Suprapubic skin (tissue), 4 donors: Measurements from ENCODE around the gene GXYLT2. TPM values are rescaled to one million over a fixed set of nuclear protein-coding genes. Genes with fewer than 3 reads are reported as not detected.

Experiments used
- DNase-seq, 2 donors: peaks; one replicate each; pipeline ENCODE4 v3.0.0-alpha.2; 2019; ENCODE audit warnings: low spot score in 2 of 2
- H3K27ac ChIP-seq: fragments of 200-600 bp; sonication (generic); one replicate; pipeline ENCODE4 v1.5.1; 2019
- H3K27me3 ChIP-seq: fragments of 200-600 bp; sonication (generic); one replicate; pipeline ENCODE4 v1.5.1; 2019
- H3K36me3 ChIP-seq: fragments of 200-600 bp; sonication (generic); one replicate; pipeline ENCODE4 v1.5.1; 2019
- H3K4me1 ChIP-seq: fragments of 200-600 bp; sonication (generic); one replicate; pipeline ENCODE4 v1.5.1; 2019
- H3K4me3 ChIP-seq: fragments of 200-600 bp; sonication (generic); one replicate; pipeline ENCODE4 v1.5.1; 2019; ENCODE audit warnings: mild to moderate bottlenecking
- H3K9me3 ChIP-seq: fragments of 200-600 bp; sonication (generic); one replicate; pipeline ENCODE4 v1.5.1; 2019
- CTCF ChIP-seq, 2 donors: fragments of 200-600 bp in 1 of 2; fragments of 450-650 bp in 1 of 2; sonication (generic) in 1 of 2; IDR thresholded peaks; one replicate each; pipeline ENCODE4 v1.5.1; 2016 to 2019; ENCODE audit warnings: antibody characterized with exemption in 2 of 2, mild to moderate bottlenecking in 1 of 2, moderate library complexity in 1 of 2
- EP300 ChIP-seq: sonication (generic); formaldehyde crosslinking; IDR thresholded peaks from one replicate; pipeline ENCODE4 v1.6.1; 2017; ENCODE audit warnings: antibody characterized with exemption
- POLR2A ChIP-seq, 2 donors: fragments of 450-650 bp; IDR thresholded peaks; one replicate each; pipeline ENCODE4 v1.6.1; 2017; ENCODE audit warnings: antibody characterized with exemption in 2 of 2, mild to moderate bottlenecking in 2 of 2, moderate library complexity in 2 of 2
- POLR2AphosphoS5 ChIP-seq, 3 donors: sonication (generic); formaldehyde crosslinking; IDR thresholded peaks; one replicate each; pipeline ENCODE4 v1.6.1; 2017; ENCODE audit warnings: antibody characterized with exemption in 3 of 3
- WGBS: methylation state at CpG from one replicate; pipeline ENCODE4 v1.1.5; 2018; 5-methylcytosine and 5-hydroxymethylcytosine counted together
- total RNA-seq, 4 donors: library from RNA; depleted of rRNA; stranded (reverse); fragments of >200 nt; gene quantifications; one replicate each; pipeline ENCODE4 v1.1.0, GENCODE V29; 2016

The GXYLT2 gene
- total RNA-seq, 4 donors from 2014 or later, result 0.72 to 18.6 (median 2.1) TPM

GRCh38 chr3:73024836-73025235 lies 137.0 kb downstream of the GXYLT2 start:
- no peak for TF ChIP-seq CTCF (IDR thresholded peaks at IDR 0.05)
- no peak for TF ChIP-seq POLR2A (IDR thresholded peaks at IDR 0.05)
- no peak for TF ChIP-seq POLR2AphosphoS5 (IDR thresholded peaks at IDR 0.05)
- TF ChIP-seq EP300, result no peak
- no peak for DNase-seq
- Histone ChIP-seq H3K4me3 (no peak overlapping the region), H3K36me3 (no peaks in the 10 kb centered on the region), H3K27me3 (no peaks in the 10 kb centered on the region), H3K4me1 (peaks cover 42% of the 10 kb centered on the region), H3K9me3 (no peaks in the 10 kb centered on the region), H3K27ac (no peak overlapping the region)

DNA sequence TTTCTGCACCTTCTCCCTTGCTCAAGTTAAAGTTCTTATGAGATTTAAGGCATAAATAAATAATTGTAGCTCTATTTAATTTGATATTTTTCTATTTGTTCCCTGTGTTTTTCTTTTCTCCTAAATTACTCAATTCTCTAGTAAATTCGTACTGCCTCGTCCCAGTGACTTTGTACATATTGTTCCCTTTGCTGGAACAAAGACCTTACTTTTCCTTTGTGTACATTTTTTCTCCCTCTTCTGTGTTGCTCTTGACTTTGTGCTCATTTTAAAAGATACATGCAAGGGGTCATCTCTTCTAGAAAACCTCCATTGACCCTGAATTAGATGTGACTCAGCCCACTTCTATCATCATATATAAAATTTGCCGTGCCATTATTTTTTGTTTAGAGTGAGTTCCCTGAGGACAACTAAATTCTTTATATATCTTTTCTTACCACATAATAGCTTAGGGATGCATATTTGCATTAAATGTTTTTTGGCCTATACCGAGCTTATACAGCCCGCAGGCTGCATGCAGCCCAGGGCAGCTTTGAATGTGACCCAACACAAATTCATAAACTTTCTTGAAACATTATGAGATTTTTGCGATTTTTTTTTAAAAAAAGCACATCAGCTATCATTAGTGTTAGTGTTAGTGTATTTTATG lies 138.4 kb downstream of the GXYLT2 start:
- Histone ChIP-seq H3K4me1 (peaks cover 39% of the 10 kb centered on the region), H3K27ac (no peak overlapping the region), H3K27me3 (no peaks in the 10 kb centered on the region), H3K4me3 (no peak overlapping the region), H3K36me3 (no peaks in the 10 kb centered on the region), H3K9me3 (no peaks in the 10 kb centered on the region)
- WGBS, result 76% methylated on average over 6 of the region's 6 CpGs
- DNase-seq, result no peak
- TF ChIP-seq POLR2AphosphoS5 (IDR thresholded peaks at IDR 0.05) (no peak), CTCF (IDR thresholded peaks at IDR 0.05) (no peak)

Other genes starting within 250 kb of the GXYLT2 start
- gene SHQ1, start 39.6 kb upstream of the GXYLT2 start, total RNA-seq, result 10 to 100 TPM in 3 of 4 donors, 1 to 10 TPM in 1; 8.7 to 26.1 (median 13.5) TPM
- gene PPP4R2, start 108.8 kb downstream of the GXYLT2 start, total RNA-seq, result 10 to 100 TPM; 24.4 to 46.3 (median 36.6) TPM
- gene EBLN2, start 173.6 kb downstream of the GXYLT2 start, total RNA-seq, result 10 to 100 TPM in 1 of 4 donors, 1 to 10 TPM in 3; 2.3 to 16.8 (median 4.7) TPM